ENCODE data around the gene ELK3. TPM values are rescaled to one million over a fixed set of nuclear protein-coding genes. Genes with fewer than 3 reads are reported as not detected.

The ELK3 gene
- total and polyA plus RNA-seq, 4 donors = 9.1 to 68.5 (median 40.3) TPM

DNA sequence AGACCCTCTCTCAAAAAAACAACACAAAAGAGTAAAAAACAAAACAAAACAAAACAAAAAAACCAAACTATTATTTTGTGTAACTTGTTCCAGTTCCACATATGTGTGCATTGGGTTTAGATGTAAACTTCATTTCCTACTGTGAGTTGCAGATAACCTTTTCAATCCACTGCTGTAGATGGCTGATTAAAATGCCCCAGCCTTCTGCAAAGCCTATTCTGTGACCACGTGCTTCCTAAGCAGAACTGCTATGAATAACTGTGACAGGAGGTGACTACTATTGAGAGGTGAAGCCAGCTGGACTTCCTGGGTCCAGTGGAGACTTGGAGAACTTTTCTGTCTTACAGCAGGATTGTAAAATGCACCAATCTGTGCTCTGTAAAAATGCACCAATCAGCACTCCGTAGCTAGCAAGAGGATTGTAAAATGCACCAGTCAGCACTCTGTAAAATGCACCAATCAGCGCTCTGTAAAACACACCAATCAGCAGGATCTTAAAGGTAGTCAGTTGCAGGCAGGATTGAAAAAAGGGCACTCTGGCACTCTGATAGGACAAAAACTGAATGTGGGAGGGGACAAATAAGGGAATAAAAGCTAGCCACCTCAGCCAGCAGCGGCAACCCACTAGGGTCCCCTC lies 10.3 kb upstream of the ELK3 start:
- Histone ChIP-seq H3K9me3 (ENCODE audit: control insufficient read depth in 4 of 4, insufficient read depth in 3 of 4, low read length in 3 of 4) (no peaks in the 10 kb centered on the region), H3K27me3 (ENCODE audit: control insufficient read depth in 3 of 3, insufficient read depth in 3 of 3, low read length in 2 of 3) (no peaks in the 10 kb centered on the region), H3K4me1 (ENCODE audit: control insufficient read depth in 5 of 5, insufficient read depth in 5 of 5, low read length in 5 of 5) (peaks cover 0 to 29% (median 8%) of the 10 kb centered on the region in 5 donors), H3K36me3 (ENCODE audit: control insufficient read depth in 4 of 4, insufficient read depth in 4 of 4, low read length in 4 of 4) (no peaks in the 10 kb centered on the region), H3K27ac (ENCODE audit: low read depth in 1 of 2, low read length in 1 of 2) (no peak overlapping the region), H3K9ac (ENCODE audit: insufficient read depth in 1 of 2, low read length in 2 of 2) (no peak overlapping the region), H3K4me3 (no peak overlapping the region)
- TF ChIP-seq, protein P1, sequence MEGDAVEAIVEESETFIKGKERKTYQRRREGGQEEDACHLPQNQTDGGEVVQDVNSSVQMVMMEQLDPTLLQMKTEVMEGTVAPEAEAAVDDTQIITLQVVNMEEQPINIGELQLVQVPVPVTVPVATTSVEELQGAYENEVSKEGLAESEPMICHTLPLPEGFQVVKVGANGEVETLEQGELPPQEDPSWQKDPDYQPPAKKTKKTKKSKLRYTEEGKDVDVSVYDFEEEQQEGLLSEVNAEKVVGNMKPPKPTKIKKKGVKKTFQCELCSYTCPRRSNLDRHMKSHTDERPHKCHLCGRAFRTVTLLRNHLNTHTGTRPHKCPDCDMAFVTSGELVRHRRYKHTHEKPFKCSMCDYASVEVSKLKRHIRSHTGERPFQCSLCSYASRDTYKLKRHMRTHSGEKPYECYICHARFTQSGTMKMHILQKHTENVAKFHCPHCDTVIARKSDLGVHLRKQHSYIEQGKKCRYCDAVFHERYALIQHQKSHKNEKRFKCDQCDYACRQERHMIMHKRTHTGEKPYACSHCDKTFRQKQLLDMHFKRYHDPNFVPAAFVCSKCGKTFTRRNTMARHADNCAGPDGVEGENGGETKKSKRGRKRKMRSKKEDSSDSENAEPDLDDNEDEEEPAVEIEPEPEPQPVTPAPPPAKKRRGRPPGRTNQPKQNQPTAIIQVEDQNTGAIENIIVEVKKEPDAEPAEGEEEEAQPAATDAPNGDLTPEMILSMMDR (IDR thresholded peaks at IDR 0.05; ENCODE audit: control extremely low read depth, extremely low read depth) = no peak
- ATAC-seq (ENCODE audit: insufficient read depth, low FRiP score) (no peak), DNase-seq (no peak)
- WGBS, 2 donors = 78 to 83% methylated on average over 4 of the region's 4 CpGs

DNA sequence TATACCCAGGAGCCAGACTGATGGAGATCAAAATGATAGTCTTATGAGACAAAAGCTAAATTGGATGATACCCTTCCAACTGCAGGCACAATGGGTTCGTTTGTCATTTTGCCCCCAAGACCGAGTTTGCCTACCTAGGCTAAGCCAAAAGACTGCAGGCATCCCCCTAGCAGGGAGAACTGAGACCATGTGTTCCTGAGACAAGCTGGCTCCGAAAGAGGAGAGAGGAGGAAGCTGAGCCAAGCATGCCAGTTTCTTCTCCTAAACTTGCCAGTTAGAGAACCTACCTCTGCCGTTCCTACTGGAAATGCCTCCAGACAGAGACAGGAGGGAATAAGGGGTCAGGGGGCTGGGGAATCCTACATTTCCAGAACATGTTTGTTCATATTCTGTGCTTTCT lies 8.3 kb upstream of the ELK3 start:
- Histone ChIP-seq H3K27me3 (ENCODE audit: control insufficient read depth in 3 of 3, insufficient read depth in 3 of 3, low read length in 2 of 3) (no peaks in the 10 kb centered on the region), H3K4me3 (no peak overlapping the region), H3K4me1 (ENCODE audit: control insufficient read depth in 5 of 5, insufficient read depth in 5 of 5, low read length in 5 of 5) (peaks cover 0 to 29% (median 8%) of the 10 kb centered on the region in 5 donors), H3K27ac (ENCODE audit: low read depth in 1 of 2, low read length in 1 of 2) (no peak overlapping the region), H3K9me3 (ENCODE audit: control insufficient read depth in 4 of 4, insufficient read depth in 3 of 4, low read length in 3 of 4) (no peaks in the 10 kb centered on the region), H3K36me3 (ENCODE audit: control insufficient read depth in 4 of 4, insufficient read depth in 4 of 4, low read length in 4 of 4) (no peaks in the 10 kb centered on the region), H3K9ac (ENCODE audit: insufficient read depth in 1 of 2, low read length in 2 of 2) (no peak overlapping the region)
- ATAC-seq (ENCODE audit: insufficient read depth, low FRiP score) (no peak), DNase-seq (no peak)
- WGBS, 2 donors = 80 to 84% methylated on average over 4 of the region's 4 CpGs
- TF ChIP-seq, protein P1 (IDR thresholded peaks at IDR 0.05; ENCODE audit: control extremely low read depth, extremely low read depth) = no peak

DNA sequence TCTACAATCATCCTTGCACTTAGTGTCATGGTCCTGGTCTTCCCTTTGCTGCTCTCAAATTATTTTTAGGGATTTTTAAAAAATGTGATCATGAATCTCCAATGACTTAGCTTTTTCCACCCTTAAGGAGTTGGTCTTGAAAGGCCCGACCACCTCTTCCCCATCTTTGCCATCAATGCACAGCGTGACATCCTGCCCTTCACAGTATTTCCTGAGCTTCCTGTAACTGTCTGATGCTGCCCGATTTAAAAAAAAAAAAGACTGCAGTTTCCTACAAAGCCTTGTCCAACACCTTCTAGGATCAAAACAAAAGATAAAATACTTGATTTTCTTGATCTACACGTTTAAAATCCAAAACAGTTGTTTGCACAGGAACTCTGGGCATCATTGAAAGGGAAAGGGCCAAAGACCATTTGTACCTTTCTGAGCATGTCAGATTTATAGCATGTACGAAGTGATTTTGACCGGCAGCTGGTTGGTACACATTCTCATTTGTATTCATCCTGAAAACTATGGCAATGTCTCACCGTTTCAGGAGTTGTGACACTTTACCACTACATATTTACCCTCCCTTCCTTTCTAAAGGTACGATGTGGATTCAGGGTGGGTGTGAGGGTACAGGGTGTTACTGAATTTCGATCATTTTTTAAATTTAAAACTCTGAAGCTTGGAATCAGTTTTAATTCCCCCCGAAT lies 7.4 kb upstream of the ELK3 start:
- Histone ChIP-seq H3K27me3 (ENCODE audit: control insufficient read depth in 3 of 3, insufficient read depth in 3 of 3, low read length in 2 of 3) (no peaks in the 10 kb centered on the region), H3K36me3 (ENCODE audit: control insufficient read depth in 4 of 4, insufficient read depth in 4 of 4, low read length in 4 of 4) (no peaks in the 10 kb centered on the region), H3K9ac (ENCODE audit: insufficient read depth in 1 of 2, low read length in 2 of 2) (no peak overlapping the region), H3K9me3 (ENCODE audit: control insufficient read depth in 4 of 4, insufficient read depth in 3 of 4, low read length in 3 of 4) (no peaks in the 10 kb centered on the region), H3K4me1 (ENCODE audit: control insufficient read depth in 5 of 5, insufficient read depth in 5 of 5, low read length in 5 of 5) (peaks cover 0 to 29% (median 8%) of the 10 kb centered on the region in 5 donors), H3K27ac (ENCODE audit: low read depth in 1 of 2, low read length in 1 of 2) (peak overlapping the region in 1 of 2 donors; percentile 27), H3K4me3 (no peak overlapping the region)
- DNase-seq = no peak
- no peak for ATAC-seq (ENCODE audit: insufficient read depth, low FRiP score)
- TF ChIP-seq, protein P1 (IDR thresholded peaks at IDR 0.05; ENCODE audit: control extremely low read depth, extremely low read depth) = no peak
- WGBS, 2 donors = 31 to 41% methylated on average over 10 of the region's 10 CpGs
